SHP77 treated with DMSO at 0.1 percent for 48 hours (cell line): ENCODE data around the gene LIF.
A peak's percentile ranks its signal among the peaks of the same experiment; 100 is the strongest.
"Not testable (repeated sequence)": the region's sequence is repeated elsewhere in the genome, so short reads cannot be mapped to it uniquely, and the experiment has no call there.

Source experiments
- DNase-seq: peaks from one replicate; lab custom pipeline; 2025; lab: John Stamatoyannopoulos, UW

LIF gene

DNA sequence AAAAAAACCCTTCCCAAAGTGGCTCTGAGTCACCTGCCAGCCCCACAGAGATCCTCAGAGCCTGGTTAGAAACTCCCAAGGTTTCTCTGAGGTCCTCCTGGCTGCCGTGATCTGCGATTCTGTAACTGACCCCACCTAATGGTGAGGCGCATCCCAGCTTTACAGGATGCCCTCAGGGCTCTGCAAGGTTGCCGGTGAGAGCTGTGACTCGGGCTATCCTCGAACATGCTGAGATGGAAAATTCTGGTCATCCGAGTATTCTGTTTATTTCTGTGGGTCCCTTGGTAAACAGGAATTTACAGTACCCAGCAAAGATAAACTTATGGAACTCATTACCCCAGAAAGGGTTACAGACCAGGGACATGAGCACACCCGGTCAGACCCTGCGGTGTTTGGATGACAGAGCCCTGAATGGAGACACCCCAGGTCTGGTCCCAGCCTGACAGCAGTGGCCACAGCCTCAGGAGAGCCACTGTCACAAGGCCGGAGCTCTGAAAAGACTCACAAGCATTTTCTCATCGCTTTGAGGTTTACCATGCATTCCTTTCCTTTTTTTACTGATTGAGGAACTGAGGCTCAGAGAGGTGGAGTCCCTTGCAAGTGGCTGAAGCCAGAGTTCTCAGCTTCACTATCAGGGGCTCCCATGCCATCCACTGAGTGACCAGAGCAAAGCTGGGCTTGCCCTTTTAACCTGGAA lies 22.2 kb downstream of the LIF start:
- no peak for DNase-seq

DNA sequence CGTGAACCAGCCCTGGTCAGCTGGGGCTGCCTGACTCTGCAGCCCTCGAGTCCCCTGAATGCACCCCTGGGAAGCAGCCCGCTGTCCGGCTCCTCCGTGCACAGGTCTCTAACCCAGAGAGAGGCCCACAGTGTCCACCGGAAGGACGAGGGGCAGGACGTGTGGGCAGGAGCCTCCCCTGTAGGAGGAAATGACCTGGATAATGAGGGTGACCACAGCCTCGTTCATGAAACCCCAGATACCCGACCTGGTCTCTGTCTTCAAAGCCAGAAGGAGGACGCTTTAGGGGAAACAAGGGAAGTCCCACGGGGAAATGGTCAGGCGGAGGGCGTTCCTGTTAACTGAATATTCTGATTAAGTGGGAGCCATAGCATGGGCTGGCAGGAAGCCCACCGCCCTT lies 23.3 kb downstream of the LIF start:
- no peak for DNase-seq

DNA sequence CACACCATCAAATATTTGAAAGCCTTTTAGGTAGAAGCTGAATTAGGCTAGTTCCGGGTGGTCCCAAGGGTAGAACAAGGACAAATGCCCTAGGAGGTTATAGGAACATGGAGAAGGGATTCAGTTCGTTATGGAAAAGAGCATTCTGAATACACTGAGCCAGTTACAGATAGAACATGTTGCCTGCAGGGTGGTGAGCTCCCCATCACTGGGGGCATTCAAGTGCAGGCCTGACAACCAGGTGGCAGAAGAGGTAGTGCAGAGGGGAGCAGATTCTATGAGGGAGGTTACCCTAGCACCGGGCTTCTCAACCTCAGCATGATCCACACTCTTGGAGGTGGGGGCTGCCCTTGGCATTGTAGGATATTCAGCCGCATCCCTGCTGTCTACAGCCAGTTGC lies 24.2 kb downstream of the LIF start:
- no peak for DNase-seq

DNA sequence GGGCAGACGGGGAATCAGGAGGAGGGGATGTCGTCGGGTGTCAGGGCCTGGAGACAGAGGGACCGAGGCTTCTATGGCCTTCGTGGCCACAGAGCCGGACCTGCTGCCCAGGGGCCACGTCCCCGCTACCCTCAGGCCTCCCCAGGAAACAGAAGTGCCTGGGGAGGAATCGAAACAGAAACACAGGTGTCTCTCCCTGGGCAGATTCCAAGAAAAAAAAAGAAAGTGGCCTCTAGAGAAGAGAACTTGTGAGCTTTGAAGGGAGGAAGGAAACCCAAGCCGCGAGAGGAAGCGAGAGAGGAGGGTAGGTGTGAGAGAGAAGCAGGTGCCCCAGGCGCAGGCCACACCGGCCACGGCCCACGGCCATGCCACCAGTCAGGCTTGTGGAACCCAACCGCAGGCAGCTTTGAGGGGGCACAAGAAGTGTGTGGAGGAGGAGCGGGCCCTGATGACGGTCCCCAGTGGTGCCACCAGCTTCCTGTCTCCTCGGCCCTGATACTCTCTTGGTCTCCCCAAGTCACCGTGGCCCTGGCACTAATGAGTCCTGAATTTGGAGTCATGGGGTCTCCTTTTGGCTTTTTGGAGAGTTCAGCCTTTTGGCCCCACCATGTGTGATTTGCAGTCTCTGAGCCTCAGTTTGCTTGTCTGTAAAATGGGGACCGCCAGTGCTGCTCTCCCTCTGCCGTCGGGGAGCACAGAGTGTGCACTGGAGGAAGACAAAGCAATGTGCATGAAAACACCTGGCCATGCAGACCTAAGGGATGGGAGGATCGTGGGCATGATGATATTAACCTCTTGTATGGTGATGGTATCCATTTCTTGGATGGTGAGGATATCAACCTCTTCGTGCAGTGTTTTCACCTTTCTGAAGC lies 25.2 kb downstream of the LIF start:
- DNase-seq = no peak

DNA sequence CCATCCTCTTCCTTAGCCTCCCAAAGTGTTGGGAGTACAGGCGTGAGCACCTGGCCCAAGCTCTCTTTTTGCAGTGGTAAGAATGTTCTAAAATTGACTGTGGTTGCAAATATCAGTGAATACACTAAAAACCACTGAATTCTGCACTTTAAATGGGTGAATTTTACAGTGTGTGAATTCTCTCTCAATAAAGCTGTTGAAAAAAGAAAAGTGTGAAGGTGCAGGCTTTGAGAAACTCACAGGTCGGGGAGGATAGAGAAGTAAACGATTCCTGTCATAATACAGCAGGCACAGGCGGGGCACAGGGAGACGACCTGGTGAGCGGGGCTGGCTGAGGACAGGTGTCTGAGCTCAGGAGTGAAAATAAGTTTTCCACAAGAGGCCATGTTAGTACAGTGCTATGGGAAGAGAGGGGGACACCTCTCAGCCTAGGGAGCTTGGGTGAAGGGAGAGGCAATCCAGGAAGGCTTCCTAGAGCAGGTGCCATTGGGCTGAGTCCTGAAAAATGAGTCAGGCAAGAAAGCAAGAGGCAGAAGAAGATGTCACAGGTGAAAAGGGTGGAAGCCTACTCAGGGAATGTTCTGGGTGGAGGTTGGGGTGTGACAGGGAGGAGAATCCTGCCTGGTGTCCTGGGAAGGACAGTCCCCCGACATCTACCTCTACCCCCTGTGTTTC lies 26.1 kb downstream of the LIF start:
- no peak for DNase-seq

DNA sequence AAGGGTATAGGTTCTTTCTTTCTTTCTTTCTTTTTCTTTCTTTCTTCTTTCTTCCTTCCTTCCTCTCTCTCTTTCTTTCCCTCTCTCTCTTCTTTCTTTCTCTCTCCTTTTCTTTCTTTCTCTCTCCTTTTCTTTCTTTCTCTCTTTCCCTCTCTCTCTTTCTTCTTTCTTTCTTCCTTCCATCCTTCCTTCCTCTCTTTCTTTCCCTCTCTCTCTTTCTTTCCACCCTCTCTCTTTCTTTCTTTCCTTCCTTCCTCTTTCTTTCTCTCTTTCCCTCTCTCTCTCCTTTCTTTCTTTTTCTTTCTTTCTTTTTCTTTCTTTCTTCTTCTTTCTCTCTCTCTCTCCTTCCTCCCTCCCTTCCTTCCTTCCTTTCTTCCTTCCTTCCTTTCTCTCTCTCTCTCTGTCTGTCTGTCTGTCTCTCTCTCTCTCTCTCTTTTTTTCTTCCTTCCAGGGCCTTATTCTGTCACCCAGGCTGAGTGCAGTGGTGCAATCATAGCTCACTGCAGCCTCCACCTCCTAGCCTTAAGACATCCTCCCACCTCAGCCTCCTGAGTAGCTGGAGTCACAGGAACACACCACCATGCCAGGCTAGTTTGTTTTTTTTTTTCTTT lies 26.8 kb downstream of the LIF start:
- no peak for DNase-seq

DNA sequence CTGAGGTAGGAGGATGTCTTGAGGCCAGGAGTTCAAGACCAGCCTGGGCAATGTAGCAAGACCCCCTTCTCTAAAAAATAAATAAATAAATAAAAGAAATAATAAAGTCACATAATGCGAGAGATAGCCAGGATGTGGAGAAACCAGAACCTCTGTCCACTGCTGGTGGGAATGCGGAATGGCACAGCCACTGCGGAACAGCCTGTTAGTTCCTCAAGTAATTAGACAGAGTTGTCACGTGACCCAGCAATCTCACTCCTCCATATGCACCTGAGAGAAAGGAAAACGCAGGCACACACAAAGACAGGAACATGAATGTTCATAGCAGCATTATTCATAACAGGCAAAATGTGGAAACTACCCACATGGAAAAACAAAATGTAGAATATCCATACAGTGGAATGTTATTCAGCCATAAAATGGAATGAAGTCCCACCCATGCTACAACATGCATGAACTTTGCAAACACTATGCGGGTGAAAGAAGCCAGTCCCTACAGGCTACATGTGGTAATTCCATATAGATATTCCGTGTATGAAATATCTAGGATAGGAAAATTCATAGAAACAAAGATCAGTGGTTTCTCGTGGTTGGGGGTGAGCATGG lies 27.4 kb downstream of the LIF start:
- DNase-seq = no peak

DNA sequence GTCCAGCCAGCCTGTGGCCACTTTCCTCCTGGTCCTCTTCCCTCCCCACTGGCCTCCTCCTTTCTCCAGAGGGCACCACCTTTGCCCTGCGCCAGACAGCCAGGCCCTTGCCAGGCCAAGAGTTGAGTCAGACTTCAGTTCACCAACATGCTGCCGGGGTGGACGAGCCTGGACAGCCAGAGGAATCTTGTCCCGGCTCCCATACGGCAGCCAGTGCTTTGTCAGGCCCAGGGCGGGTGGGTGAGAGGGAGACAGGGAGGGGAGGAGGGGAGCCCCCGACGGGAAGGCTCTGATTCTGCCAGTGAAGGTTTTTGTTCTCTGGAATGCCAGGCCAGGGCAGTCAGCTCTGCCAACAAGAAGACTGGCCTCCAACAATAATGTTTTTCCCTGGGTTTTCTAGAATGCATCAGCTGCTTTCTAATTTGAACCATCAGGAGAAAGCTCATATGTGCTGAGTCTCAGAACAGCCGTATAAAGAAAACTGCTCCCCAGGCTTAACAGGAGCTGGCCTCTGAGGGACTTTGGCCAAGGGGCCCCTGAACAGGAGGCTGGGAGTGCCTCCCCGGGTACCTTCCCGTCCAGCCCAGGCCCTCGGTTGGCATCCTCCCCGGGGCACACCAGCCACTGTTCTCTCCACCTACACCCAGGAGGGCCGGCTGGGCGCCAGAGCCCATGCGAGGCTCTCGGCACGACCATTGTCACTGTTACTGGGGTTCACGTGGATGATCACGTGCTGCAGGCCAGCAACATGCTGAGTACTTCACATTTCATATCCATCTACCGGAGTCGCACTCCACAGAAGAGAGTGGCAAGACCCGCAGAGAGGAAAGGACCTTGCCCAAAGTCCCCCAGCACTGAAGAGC lies 28.6 kb downstream of the LIF start:
- DNase-seq = no peak

DNA sequence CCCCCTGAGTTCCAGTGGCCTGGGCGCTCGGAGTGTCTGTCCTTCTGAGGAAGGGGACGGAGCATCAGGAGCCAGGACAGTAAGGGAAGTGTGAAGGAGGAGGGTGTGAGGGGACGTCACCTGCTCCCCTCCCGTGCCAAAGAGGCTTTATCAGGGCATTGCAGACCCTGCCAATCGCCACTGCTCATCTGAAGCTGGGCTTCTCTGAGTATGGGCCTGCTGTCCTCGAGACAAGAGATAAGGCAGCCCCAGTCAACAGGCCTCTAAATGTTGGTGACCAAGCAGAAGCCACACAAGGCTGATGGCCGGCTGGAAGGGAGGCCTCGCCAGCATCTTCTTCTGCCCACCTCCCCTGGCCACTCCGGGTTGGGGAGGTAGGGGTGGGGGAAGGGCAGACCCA lies 29.8 kb downstream of the LIF start:
- no peak for DNase-seq

DNA sequence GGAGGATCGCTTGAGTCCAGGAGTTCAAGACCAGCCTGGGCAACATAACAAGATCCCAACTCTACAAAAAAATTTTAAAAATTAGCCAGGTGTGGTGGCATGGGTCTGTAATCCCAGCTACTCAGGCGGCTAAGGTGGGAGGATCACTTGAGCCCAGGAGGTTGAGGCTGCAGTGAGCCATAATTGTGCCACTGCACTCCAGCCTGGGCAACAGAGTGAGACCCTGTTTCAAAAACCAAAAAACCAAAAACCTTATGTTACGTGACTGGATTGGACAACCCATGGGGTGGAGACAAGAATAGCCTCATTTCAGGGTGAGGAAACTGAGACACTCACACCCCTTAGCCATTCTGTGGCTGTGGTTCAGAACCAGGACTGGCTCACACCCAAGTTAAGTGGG lies 30.3 kb downstream of the LIF start:
- not testable (repeated sequence) for DNase-seq

DNA sequence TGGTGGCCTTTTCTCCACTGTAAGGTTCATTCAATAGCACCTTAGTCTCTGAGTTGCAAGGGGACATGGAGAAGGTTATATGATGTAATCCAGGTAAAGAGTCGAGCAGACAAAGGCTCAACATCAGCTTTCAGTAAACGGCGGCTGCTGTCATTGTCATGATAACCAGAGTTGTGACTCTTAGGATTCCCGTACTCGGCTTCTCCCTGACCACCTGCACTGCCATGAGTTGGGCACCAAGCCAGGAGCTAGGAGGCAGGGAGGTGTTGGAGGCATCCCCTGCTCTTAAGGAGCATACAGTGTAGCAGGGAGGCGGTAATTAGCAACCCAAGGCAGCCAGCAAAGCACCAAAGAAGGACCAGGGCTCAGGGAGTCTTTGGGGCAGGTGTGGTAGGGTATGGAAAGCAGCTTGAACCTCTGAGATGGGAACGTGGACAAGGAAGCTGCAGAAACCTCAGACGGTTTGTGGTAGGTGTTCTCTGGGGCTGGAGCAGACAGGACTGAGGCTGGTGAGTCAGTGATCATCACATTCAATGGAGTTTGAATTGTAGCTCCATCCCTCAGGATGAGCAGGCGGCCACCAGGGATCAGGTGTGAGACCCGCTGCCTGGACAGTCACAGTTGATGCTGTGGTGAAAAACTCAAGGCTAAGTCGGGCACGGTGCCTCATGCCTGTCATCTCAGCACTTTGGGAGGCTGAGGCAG lies 31.7 kb downstream of the LIF start:
- peak; percentile 71 for DNase-seq

DNA sequence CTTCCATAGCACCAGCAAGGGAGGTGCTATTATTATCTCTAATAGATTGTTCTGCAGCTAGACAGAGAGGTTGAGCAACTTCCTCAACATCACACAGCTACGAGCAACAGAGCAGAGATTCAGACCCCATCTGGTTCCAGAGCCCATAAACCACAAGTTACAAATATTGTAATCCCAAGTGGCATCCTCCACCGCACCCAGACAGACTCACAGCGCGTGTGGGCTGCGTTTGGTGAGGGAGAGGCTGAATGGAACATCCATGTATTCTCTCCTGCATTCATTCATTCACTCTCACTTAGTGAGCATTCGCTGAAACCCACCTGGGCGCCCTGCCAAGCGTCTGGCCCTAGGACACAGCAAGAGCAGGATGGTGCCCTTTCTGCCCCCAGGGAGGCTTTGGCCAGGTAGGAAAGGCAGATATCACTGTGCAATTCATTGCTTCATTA lies 33.5 kb downstream of the LIF start:
- DNase-seq = no peak

DNA sequence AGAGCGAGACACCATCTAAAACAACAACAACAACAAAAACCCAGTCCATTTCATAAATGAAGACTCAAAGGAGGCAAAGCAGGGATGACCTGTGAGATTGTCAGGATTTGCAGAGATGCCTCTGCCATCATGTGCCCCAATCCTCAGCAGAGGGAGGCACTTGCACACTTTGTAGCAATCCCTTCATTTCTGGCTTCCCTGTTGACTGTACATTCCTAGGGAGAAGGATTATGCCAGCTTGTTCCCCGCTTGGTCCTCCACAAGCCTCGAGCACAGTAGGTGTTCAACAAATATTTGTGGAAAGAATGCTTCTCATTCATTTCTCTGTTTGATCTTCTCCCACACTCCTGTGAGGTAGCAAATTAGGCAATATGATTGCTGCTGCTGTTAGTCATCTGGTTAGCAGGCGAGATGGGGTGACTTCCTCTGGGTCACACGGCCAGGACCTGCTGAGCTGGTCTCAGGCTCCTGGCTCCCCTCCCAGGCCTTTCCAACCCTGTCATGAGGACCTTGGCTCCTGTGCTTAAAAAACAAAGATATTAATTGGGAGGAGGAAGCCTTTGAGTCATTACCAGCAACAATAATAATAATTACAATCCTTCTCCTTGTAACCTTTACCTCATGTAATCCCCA lies 34.1 kb downstream of the LIF start:
- no peak for DNase-seq

DNA sequence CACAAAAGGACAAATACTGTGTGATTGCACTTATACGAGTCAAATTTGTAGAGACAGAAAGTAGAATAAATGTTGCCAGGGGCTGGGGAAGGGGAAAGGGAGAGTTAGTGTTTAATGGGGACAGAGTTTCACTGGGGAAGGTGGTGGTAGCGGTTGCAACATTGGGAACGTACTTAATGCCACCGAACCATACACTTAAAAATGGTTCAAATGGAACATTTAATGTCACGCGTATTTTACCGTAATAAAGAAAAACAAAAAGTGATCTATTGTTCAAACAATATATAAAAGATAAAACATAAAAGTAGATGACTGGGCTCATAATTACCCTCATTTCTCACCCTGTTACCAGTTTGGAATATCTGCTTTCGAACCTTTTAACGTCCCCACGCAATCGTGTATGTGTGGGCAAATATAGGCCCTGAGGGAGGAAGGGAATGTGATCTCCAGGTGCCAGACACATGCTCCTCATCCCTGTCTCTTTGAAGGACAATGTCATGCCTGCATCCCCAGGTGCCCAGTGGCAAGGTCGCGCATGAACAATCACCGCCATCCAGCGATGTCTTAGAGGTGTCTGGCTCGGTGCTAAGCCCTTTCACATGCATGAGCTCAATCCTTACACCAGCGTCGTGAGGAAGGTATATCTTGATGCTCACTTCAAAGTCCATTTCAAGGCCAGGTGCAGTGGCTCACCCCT lies 35.3 kb downstream of the LIF start:
- DNase-seq = no peak

DNA sequence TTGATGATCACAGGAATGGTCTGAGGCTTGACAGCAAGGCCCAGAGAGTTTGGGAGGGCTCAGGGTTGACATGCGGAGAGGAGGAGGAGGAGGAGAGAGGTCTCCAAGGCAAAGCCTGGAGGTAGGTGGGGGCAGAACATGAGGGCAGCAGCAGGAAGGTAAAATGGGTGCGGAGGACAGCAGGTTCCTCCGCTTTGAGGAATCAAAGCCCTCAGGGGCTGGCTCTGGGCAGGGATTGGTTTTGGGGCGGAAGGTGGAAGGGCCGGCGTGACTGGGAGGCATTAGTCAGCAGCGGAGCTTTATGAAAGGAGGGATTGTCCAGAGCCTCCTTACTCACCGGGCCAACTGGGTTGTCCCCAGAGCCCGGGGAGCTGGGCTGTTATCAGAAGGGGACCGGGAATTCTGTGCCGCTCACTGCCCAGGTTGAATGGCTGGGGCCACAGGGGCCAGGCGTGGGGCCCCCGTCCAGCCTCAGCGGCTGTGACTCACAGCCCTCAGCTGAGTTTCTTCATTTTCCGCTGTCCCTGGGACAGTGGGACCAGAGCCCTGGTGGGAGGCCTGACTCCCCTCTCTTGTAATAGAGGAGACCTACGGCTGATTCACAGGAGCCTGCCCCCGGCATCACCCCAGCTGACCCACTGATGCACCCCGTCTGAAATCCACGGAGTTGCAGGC lies 36.2 kb downstream of the LIF start:
- no peak for DNase-seq

DNA sequence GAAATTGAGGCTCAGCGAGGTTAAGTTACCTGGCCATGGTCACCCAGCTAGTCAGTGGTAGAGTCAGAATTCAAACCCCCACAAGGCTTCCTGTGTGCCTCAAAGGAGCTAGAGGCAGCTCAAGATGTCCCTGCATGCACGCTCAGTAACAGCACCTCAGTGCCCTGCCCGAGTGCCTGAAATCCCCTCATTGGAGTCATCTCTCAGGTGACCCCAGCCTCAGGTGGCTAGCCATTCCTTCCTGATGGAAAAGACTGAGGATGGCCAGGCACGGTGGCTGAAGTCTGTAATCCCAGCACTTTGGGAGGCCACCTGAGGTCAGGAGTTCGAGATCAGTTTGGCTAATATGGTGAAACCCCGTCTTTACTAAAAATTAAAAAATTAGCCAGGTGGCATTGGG lies 36.9 kb downstream of the LIF start:
- DNase-seq = no peak

DNA sequence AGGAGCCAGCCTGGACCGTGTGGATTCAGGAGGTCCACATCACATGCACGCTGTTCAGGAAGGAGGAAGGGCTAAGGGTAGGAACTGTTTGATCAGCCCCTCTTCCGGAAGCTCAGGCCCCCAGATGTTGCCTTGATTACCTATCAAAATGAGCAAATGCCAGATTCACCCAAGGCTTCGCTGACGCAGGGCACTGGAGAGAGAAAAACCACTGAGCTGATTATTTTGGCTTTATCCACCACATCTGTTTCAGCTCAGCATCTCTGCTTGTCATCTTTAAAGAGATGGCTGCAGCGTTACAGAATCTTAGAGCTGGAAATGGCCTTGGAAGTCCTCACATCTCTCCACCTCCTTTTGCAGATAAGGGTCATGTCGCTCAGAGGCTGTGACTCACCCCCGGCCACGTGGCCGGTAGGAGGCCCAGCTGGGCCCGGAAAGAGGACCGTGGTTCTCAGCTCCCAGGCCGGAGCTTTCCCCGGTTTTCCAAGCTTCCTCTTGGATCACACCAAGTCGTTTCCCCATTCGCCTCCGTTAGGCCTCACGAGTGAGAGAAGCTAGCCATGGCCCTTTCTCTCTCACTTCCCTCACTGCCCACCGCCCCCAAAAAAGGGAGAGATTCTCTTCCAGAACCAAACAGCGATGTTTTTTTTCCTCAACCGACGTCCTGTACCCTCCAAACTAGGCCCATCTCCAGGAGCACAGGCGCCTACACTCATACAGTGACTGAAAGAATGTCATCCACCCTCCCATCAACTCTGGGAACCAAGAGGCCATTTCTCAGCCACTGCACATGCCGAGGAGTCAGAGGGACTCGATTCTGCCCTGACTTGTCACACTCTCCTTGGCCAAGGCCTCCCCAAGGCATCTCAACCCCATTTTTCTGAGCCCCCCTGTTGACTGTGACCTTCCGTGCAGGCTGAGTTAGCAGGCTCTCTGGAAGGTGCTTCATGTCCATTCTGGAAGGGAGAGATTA lies 37.6 kb downstream of the LIF start:
- DNase-seq = peak; percentile 77

DNA sequence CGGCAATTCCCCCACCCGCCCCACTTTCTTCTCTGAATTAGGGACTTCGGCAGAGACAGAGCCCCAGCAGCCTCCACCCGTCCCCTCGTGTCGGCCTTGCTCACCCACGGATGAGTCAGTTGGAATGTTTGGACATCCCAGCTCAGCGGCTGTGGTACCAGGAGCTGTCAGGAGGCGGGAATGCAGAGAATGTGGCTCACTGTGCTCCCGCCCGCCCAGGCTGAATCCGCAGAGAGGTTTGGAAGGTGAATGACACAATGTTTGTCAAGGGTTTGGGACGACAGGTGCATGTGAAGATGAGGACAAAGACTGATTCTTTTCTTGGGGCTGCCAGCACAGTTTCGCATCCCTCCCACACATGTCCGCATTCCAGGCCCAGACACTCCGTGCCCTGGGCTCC lies 39.6 kb downstream of the LIF start:
- peak; percentile 26 for DNase-seq
